H9 (cell line): ENCODE measurements around the gene EPB41L4A. TPM values are rescaled to one million over a fixed set of nuclear protein-coding genes. Genes with fewer than 3 reads are reported as not detected.

Source experiments
- DNase-seq: peaks from one replicate; pipeline ENCODE4 v3.0.0-alpha.2; 2017
- H2AFZ ChIP-seq: one replicate; pipeline ENCODE4 v1.6.1; 2013; ENCODE audit warnings: mild to moderate bottlenecking, low read length, control low read depth, moderate library complexity
- H2AK5ac ChIP-seq: 2 replicates; pipeline ENCODE4 v1.6.1; 2013; ENCODE audit warnings: low read length, control low read depth, mixed read lengths; ENCODE audit not compliant: insufficient read length
- H2BK120ac ChIP-seq: one replicate; pipeline ENCODE4 v1.6.1; 2013; ENCODE audit warnings: low read depth, mild to moderate bottlenecking, low read length, control low read depth, inconsistent platforms; ENCODE audit not compliant: poor library complexity, severe bottlenecking
- H2BK12ac ChIP-seq: 2 replicates; pipeline ENCODE4 v1.6.1; 2013; ENCODE audit warnings: low read length, control low read depth, mixed read lengths, low read depth; ENCODE audit not compliant: insufficient read length
- H2BK15ac ChIP-seq: 2 replicates; pipeline ENCODE4 v1.6.1; 2013; ENCODE audit warnings: low read depth, low read length, control low read depth
- H2BK20ac ChIP-seq: one replicate; pipeline ENCODE4 v1.6.1; 2013; ENCODE audit warnings: low read depth, mild to moderate bottlenecking, low read length, control low read depth, inconsistent platforms; ENCODE audit not compliant: poor library complexity, severe bottlenecking
- H2BK5ac ChIP-seq: 2 replicates; pipeline ENCODE4 v1.6.1; 2013; ENCODE audit warnings: low read length, control low read depth, mixed read lengths; ENCODE audit not compliant: insufficient read length
- H3K14ac ChIP-seq: 2 replicates; pipeline ENCODE4 v1.6.1; 2013; ENCODE audit warnings: low read length, control low read depth; ENCODE audit not compliant: insufficient read depth
- H3K18ac ChIP-seq: 2 replicates; pipeline ENCODE4 v1.6.1; 2013; ENCODE audit warnings: low read depth, mild to moderate bottlenecking, mixed read lengths, low read length, control low read depth; ENCODE audit not compliant: insufficient read length
- H3K23ac ChIP-seq: 2 replicates; pipeline ENCODE4 v1.6.1; 2013; ENCODE audit warnings: low read length, control low read depth, mixed read lengths, low read depth; ENCODE audit not compliant: insufficient read length
- H3K23me2 ChIP-seq: 2 replicates; pipeline ENCODE4 v1.6.1; 2013; ENCODE audit warnings: low read depth, mild to moderate bottlenecking, mixed read lengths, low read length, control low read depth; ENCODE audit not compliant: insufficient read length, poor library complexity, severe bottlenecking
- H3K27ac ChIP-seq: 2 replicates; pipeline ENCODE4 v1.5.1; 2013; ENCODE audit warnings: low read length, control low read depth, mixed read lengths, low read depth; ENCODE audit not compliant: insufficient read length
- H3K27me3 ChIP-seq: 2 replicates; pipeline ENCODE4 v1.6.1; 2013; ENCODE audit warnings: low read length, control low read depth, inconsistent platforms; ENCODE audit not compliant: insufficient read depth
- H3K4ac ChIP-seq: 2 replicates; pipeline ENCODE4 v1.6.1; 2013; ENCODE audit warnings: low read depth, mild to moderate bottlenecking, control low read depth, inconsistent platforms, low read length, moderate library complexity
- H3K4me1 ChIP-seq: 2 replicates; pipeline ENCODE4 v1.6.1; 2013; ENCODE audit warnings: low read length, control low read depth, inconsistent platforms; ENCODE audit not compliant: insufficient read depth
- H3K4me2 ChIP-seq: 2 replicates; pipeline ENCODE4 v1.6.1; 2013; ENCODE audit warnings: low read length, control low read depth, mixed read lengths; ENCODE audit not compliant: insufficient read length, insufficient read depth
- H3K56ac ChIP-seq: 2 replicates; pipeline ENCODE4 v1.6.1; 2013; ENCODE audit warnings: low read depth, mild to moderate bottlenecking, mixed read lengths, low read length, control low read depth; ENCODE audit not compliant: insufficient read length
- H3K79me1 ChIP-seq: 2 replicates; pipeline ENCODE4 v1.6.1; 2013; ENCODE audit warnings: low read depth, mild to moderate bottlenecking, moderate library complexity, low read length, control low read depth, inconsistent platforms; ENCODE audit not compliant: insufficient read depth, poor library complexity, severe bottlenecking
- H3K79me2 ChIP-seq: 2 replicates; pipeline ENCODE4 v1.6.1; 2013; ENCODE audit warnings: low read length, control low read depth, inconsistent platforms; ENCODE audit not compliant: insufficient read depth
- H3K9ac ChIP-seq: 2 replicates; pipeline ENCODE4 v1.6.1; 2013; ENCODE audit warnings: low read length, control low read depth, mixed read lengths; ENCODE audit not compliant: insufficient read length; ENCODE audit errors: extremely low read depth
- H3K9me3 ChIP-seq: one replicate; pipeline ENCODE4 v1.6.1; 2013; ENCODE audit warnings: low read depth, low read length, inconsistent platforms; ENCODE audit not compliant: control insufficient read depth
- H3T11ph ChIP-seq: one replicate; pipeline ENCODE4 v1.6.1; 2013; ENCODE audit warnings: mild to moderate bottlenecking, low read length, control low read depth, inconsistent platforms
- H4K20me1 ChIP-seq: one replicate; pipeline ENCODE4 v1.6.1; 2013; ENCODE audit not compliant: control insufficient read depth, insufficient read length, insufficient read depth
- H4K5ac ChIP-seq: 2 replicates; pipeline ENCODE4 v1.6.1; 2013; ENCODE audit warnings: low read depth, mild to moderate bottlenecking, mixed read lengths, low read length, control low read depth; ENCODE audit not compliant: insufficient read length
- H4K8ac ChIP-seq: replicated peaks from 2 replicates; pipeline ENCODE4 v1.6.1; 2013; ENCODE audit warnings: low read length, control low read depth, mixed read lengths, low read depth; ENCODE audit not compliant: insufficient read length
- H4K91ac ChIP-seq: 2 replicates; pipeline ENCODE4 v1.6.1; 2013; ENCODE audit warnings: low read depth, mild to moderate bottlenecking, moderate library complexity, mixed read lengths, low read length, control low read depth; ENCODE audit not compliant: insufficient read length
- H3K27ac Mint-ChIP-seq, 3 experiments: 2 replicates in 2 of 3; 3 replicates in 1 of 3; pipeline ENCODE4 v1.8.0; 2020 to 2021; ENCODE audit warnings: mixed read lengths in 3 of 3, mild to moderate bottlenecking in 1 of 3, moderate library complexity in 1 of 3
- H3K27me3 Mint-ChIP-seq: 2 replicates; pipeline ENCODE4 v1.8.0; 2021; ENCODE audit warnings: low read depth, mild to moderate bottlenecking, moderate library complexity, mixed read lengths
- H3K36me3 Mint-ChIP-seq, 3 experiments: 2 replicates in 2 of 3; 3 replicates in 1 of 3; pipeline ENCODE4 v1.8.0; 2020 to 2021; ENCODE audit warnings: low read depth in 3 of 3, mixed read lengths in 3 of 3; ENCODE audit not compliant: insufficient read depth in 1 of 3
- H3K4me1 Mint-ChIP-seq, 2 experiments: 2 replicates each; pipeline ENCODE4 v1.8.0; 2020; ENCODE audit warnings: mixed read lengths in 2 of 2
- H3K4me3 Mint-ChIP-seq, 2 experiments: 2 replicates in 1 of 2; 3 replicates in 1 of 2; pipeline ENCODE4 v1.8.0; 2020 to 2021; ENCODE audit warnings: mild to moderate bottlenecking in 2 of 2, mixed read lengths in 2 of 2, moderate library complexity in 1 of 2
- H3K9me3 Mint-ChIP-seq, 2 experiments: 2 replicates in 1 of 2; 3 replicates in 1 of 2; pipeline ENCODE4 v1.8.0; 2020; ENCODE audit warnings: mild to moderate bottlenecking in 2 of 2, mixed read lengths in 2 of 2, moderate library complexity in 1 of 2
- WGBS: extraction: QIAGEN DNeasy Blood & Tissue Kit; methylation state at CpG from one replicate; pipeline ENCODE4 v1.1.7; 2013; ENCODE audit warnings: missing lambda C conversion rate, low lambda C conversion rate, mixed read lengths; ENCODE audit not compliant: insufficient read length; ENCODE audit errors: extremely low coverage; 5-methylcytosine and 5-hydroxymethylcytosine counted together
- total RNA-seq: library from RNA; stranded (reverse); gene quantifications from 2 replicates; pipeline ENCODE4 v1.2.1, GENCODE V29; 2021
- TF ChIP-seq, protein P1 (sequence below): fragments of 200-600 bp; sonication (generic); conservative IDR thresholded peaks from 3 replicates; pipeline ENCODE4 v1.8.0; 2021; ENCODE audit warnings: antibody characterized with exemption, mild to moderate bottlenecking

Gene EPB41L4A
- total RNA-seq, 1 experiment from 2014 or later: 4.9 TPM

DNA sequence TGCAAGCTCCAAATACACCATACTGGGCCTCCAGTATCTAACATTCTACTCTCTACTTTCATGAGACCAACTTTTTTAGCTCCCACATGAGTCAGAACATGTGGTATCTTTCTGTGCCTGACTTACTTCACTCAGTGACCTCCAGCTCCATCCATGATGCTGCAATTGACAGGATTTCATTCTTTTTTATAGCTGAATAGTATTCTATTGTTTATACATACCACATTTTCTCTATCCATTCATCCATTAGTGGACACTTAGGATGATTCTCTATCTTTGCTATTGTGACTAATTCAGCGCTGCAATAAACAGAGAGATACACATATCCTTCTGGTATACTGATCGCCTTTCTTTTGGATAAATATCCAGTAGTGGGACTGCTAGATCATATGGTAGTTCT, 68.5 kb downstream of the EPB41L4A start:
- no peak overlapping the region for H3K4me2 ChIP-seq
- TF ChIP-seq, protein P1, sequence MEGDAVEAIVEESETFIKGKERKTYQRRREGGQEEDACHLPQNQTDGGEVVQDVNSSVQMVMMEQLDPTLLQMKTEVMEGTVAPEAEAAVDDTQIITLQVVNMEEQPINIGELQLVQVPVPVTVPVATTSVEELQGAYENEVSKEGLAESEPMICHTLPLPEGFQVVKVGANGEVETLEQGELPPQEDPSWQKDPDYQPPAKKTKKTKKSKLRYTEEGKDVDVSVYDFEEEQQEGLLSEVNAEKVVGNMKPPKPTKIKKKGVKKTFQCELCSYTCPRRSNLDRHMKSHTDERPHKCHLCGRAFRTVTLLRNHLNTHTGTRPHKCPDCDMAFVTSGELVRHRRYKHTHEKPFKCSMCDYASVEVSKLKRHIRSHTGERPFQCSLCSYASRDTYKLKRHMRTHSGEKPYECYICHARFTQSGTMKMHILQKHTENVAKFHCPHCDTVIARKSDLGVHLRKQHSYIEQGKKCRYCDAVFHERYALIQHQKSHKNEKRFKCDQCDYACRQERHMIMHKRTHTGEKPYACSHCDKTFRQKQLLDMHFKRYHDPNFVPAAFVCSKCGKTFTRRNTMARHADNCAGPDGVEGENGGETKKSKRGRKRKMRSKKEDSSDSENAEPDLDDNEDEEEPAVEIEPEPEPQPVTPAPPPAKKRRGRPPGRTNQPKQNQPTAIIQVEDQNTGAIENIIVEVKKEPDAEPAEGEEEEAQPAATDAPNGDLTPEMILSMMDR: no peak
- H3K9ac ChIP-seq: no peak overlapping the region
- no peaks in the 10 kb centered on the region for H3K9me3 ChIP-seq
- no peak overlapping the region for H2BK12ac ChIP-seq
- no peaks in the 10 kb centered on the region for H3K23me2 ChIP-seq
- no peak overlapping the region for H2BK5ac ChIP-seq
- H4K91ac ChIP-seq: no peak overlapping the region
- no peak overlapping the region for H3K56ac ChIP-seq
- Mint-ChIP-seq H3K4me3 (no peak overlapping the region), H3K27ac (no peak overlapping the region), H3K9me3 (no peaks in the 10 kb centered on the region), H3K4me1 (peaks cover 18 to 20% of the 10 kb centered on the region in 2 experiments), H3K36me3 (no peaks in the 10 kb centered on the region; a peak in 1 of 7 replicates), H3K27me3 (no peaks in the 10 kb centered on the region)
- H2BK120ac ChIP-seq: no peak overlapping the region
- no peak overlapping the region for H4K5ac ChIP-seq
- no peak overlapping the region for H3K23ac ChIP-seq
- H4K20me1 ChIP-seq: no peaks in the 10 kb centered on the region
- H3K4ac ChIP-seq: no peak overlapping the region
- no peak overlapping the region for H3K14ac ChIP-seq
- H3K4me1 ChIP-seq: peaks cover 14% of the 10 kb centered on the region; the same call in 1 of the 2 replicates
- H4K8ac ChIP-seq: no peak overlapping the region
- no peak overlapping the region for H2AK5ac ChIP-seq
- H3K79me2 ChIP-seq: no peaks in the 10 kb centered on the region
- no peaks in the 10 kb centered on the region for H3K79me1 ChIP-seq
- no peak overlapping the region for H3K18ac ChIP-seq
- no peak overlapping the region for H2BK20ac ChIP-seq
- no peaks in the 10 kb centered on the region for H3K27me3 ChIP-seq
- no peak overlapping the region for H2BK15ac ChIP-seq
- DNase-seq: no peak
- H2AFZ ChIP-seq: no peak overlapping the region
- no peak overlapping the region for H3T11ph ChIP-seq
- WGBS: no CpG with 5 or more reads among the region's 2 CpGs
- no peak overlapping the region for H3K27ac ChIP-seq
